Neural cell (in vitro differentiated cells): ENCODE data around the gene ICAM3. TPM values are rescaled to one million over a fixed set of nuclear protein-coding genes. Genes with fewer than 3 reads are reported as not detected.
A peak's percentile ranks its signal among the peaks of the same experiment; 100 is the strongest.

Experiments used
- H2AFZ ChIP-seq: fragments of 200-600, 300-800 bp; sonication (generic), shearing (Covaris generic); 2 replicates; pipeline ENCODE4 v1.6.0; 2014; ENCODE audit warnings: low read depth, mild to moderate bottlenecking, antibody characterized with exemption, low read length, moderate library complexity
- H3F3A ChIP-seq: fragments of 200-600 bp; shearing (Covaris generic); 2 replicates; pipeline ENCODE4 v1.6.1; 2016; ENCODE audit warnings: mild to moderate bottlenecking, moderate library complexity, mixed read lengths, antibody characterized with exemption, low read length; ENCODE audit not compliant: insufficient read depth, poor library complexity, severe bottlenecking
- H3K27ac ChIP-seq: fragments of 200-600, 300-800 bp; sonication (generic), shearing (Covaris generic); 2 replicates; pipeline ENCODE4 v1.5.1; 2014; ENCODE audit warnings: mild to moderate bottlenecking, low read length, moderate library complexity
- H3K27me3 ChIP-seq: fragments of 300-800, 200-600 bp; sonication (generic), shearing (Covaris generic); 2 replicates; pipeline ENCODE4 v1.6.0; 2014; ENCODE audit warnings: mild to moderate bottlenecking, low read depth, low read length, moderate library complexity; ENCODE audit not compliant: insufficient read depth
- H3K36me3 ChIP-seq: fragments of 300-800, 200-600 bp; sonication (generic), shearing (Covaris generic); 2 replicates; pipeline ENCODE4 v1.5.1; 2014; ENCODE audit warnings: mild to moderate bottlenecking, antibody characterized with exemption, low read length, moderate library complexity; ENCODE audit not compliant: insufficient read depth
- H3K4me2 ChIP-seq: fragments of 300-800, 200-600 bp; sonication (generic), shearing (Covaris generic); 2 replicates; pipeline ENCODE4 v1.6.0; 2014; ENCODE audit warnings: mild to moderate bottlenecking, low read length
- H3K4me3 ChIP-seq: fragments of 300-800, 200-600 bp; sonication (generic), shearing (Covaris generic); 2 replicates; pipeline ENCODE4 v1.5.1; 2014; ENCODE audit warnings: mild to moderate bottlenecking, low read length, moderate library complexity
- H3K79me2 ChIP-seq: fragments of 200-600 bp; shearing (Covaris generic); replicated peaks from 2 replicates; pipeline ENCODE4 v1.6.0; 2014; ENCODE audit warnings: mild to moderate bottlenecking, low read length, moderate library complexity; ENCODE audit not compliant: insufficient read depth
- H3K9ac ChIP-seq: fragments of 300-800, 200-600 bp; sonication (generic), shearing (Covaris generic); 2 replicates; pipeline ENCODE4 v1.6.1; 2016; ENCODE audit warnings: mild to moderate bottlenecking, low read length, mixed read lengths
- H3K9me2 ChIP-seq: fragments of 200-600 bp; shearing (Covaris generic); 2 replicates; pipeline ENCODE4 v1.6.1; 2016; ENCODE audit warnings: mild to moderate bottlenecking, low read length, mixed read lengths; ENCODE audit not compliant: insufficient read depth
- H3K9me3 ChIP-seq: fragments of 200-600, 300-800 bp; sonication (generic), shearing (Covaris generic); 2 replicates; pipeline ENCODE4 v1.6.1; 2016; ENCODE audit warnings: mild to moderate bottlenecking, mixed run types, low read length, moderate library complexity, mixed read lengths
- H4K20me1 ChIP-seq: fragments of 200-600 bp; shearing (Covaris generic); 2 replicates; pipeline ENCODE4 v1.6.1; 2016; ENCODE audit warnings: mild to moderate bottlenecking, mixed run types; ENCODE audit not compliant: insufficient read depth
- EZH2 ChIP-seq: fragments of 200-600, 300-800 bp; shearing (Covaris generic), sonication (generic); IDR thresholded peaks from 2 replicates; pipeline ENCODE4 v1.6.1; 2014; ENCODE audit warnings: antibody characterized with exemption, low read length, borderline replicate concordance, mild to moderate bottlenecking; ENCODE audit not compliant: insufficient read depth, poor library complexity, severe bottlenecking
- MXI1 ChIP-seq: fragments of 450-650 bp; conservative IDR thresholded peaks from 2 replicates; pipeline ENCODE4 v1.6.1; 2014; ENCODE audit warnings: antibody characterized with exemption, mild to moderate bottlenecking; ENCODE audit not compliant: poor library complexity, severe bottlenecking
- POLR2AphosphoS5 ChIP-seq: IDR thresholded peaks from 2 replicates; pipeline ENCODE4 v1.6.1; 2012
- REST ChIP-seq: IDR thresholded peaks from 2 replicates; pipeline ENCODE4 v1.6.1; 2012; ENCODE audit warnings: borderline replicate concordance
- SMC3 ChIP-seq: fragments of 450-650 bp; conservative IDR thresholded peaks from 2 replicates; pipeline ENCODE4 v1.6.1; 2014; ENCODE audit warnings: antibody characterized with exemption, mild to moderate bottlenecking, moderate library complexity; ENCODE audit not compliant: poor library complexity
- TAF1 ChIP-seq: IDR thresholded peaks from 2 replicates; pipeline ENCODE4 v1.6.1; 2012; ENCODE audit warnings: low read depth
- polyA plus RNA-seq: library from polyadenylated mRNA; depleted of rRNA; stranded (reverse); fragments of >200 nt; gene quantifications from 2 replicates; pipeline ENCODE4 v1.2.3, GENCODE V29; 2014
- TF ChIP-seq, protein P1 (sequence below): fragments of 450-650 bp; IDR thresholded peaks from 2 replicates; pipeline ENCODE4 v1.5.1; 2014; ENCODE audit warnings: antibody characterized with exemption, mild to moderate bottlenecking, moderate library complexity; ENCODE audit not compliant: poor library complexity, severe bottlenecking

Gene ICAM3
- polyA plus RNA-seq, 1 donor from 2014 or later, result 0.53 TPM

DNA sequence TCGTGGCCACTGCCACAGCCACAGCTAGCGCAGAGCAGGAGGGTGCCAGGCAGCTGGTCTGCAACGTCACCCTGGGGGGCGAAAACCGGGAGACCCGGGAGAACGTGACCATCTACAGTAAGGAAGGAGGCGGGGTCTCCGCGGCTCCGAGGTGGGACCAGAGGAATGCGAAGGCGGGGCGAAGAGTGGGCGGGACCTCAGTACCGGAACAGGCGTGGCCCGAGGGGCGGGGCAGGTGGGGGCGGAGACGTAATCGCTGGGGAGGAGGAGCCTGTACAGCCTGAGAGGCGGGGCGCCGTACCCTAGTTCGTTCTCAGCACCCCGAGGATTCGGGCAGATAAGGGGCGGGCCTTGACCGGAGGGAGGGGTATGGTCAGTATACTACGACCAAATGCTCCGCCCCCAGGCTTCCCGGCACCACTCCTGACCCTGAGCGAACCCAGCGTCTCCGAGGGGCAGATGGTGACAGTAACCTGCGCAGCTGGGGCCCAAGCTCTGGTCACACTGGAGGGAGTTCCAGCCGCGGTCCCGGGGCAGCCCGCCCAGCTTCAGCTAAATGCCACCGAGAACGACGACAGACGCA is 47.1 kb downstream of the ICAM3 start:
- Histone ChIP-seq H3K4me3 (peak overlapping the region; percentile 66), H3K9me3 (no peaks in the 10 kb centered on the region), H3F3A (no peaks in the 10 kb centered on the region), H3K9me2 (no peaks in the 10 kb centered on the region), H3K27me3 (peaks cover 98% of the 10 kb centered on the region), H3K36me3 (no peaks in the 10 kb centered on the region), H2AFZ (no peak overlapping the region), H3K79me2 (no peaks in the 10 kb centered on the region), H3K9ac (no peak overlapping the region), H3K27ac (no peak overlapping the region), H3K4me2 (peak overlapping the region; percentile 25), H4K20me1 (no peaks in the 10 kb centered on the region)
- TF ChIP-seq, protein P1, sequence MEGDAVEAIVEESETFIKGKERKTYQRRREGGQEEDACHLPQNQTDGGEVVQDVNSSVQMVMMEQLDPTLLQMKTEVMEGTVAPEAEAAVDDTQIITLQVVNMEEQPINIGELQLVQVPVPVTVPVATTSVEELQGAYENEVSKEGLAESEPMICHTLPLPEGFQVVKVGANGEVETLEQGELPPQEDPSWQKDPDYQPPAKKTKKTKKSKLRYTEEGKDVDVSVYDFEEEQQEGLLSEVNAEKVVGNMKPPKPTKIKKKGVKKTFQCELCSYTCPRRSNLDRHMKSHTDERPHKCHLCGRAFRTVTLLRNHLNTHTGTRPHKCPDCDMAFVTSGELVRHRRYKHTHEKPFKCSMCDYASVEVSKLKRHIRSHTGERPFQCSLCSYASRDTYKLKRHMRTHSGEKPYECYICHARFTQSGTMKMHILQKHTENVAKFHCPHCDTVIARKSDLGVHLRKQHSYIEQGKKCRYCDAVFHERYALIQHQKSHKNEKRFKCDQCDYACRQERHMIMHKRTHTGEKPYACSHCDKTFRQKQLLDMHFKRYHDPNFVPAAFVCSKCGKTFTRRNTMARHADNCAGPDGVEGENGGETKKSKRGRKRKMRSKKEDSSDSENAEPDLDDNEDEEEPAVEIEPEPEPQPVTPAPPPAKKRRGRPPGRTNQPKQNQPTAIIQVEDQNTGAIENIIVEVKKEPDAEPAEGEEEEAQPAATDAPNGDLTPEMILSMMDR, result no peak
- peak; percentile 4 for TF ChIP-seq EZH2

GRCh38 chr19:10291554-10292205 is 47.7 kb downstream of the ICAM3 start:
- peak overlapping the region; percentile 25 for H3K4me2 ChIP-seq
- no peaks in the 10 kb centered on the region for H3K79me2 ChIP-seq
- peaks cover 100% of the 10 kb centered on the region for H3K27me3 ChIP-seq
- peak overlapping the region; percentile 66 for H3K4me3 ChIP-seq
- no peaks in the 10 kb centered on the region for H3F3A ChIP-seq
- no peaks in the 10 kb centered on the region for H3K9me3 ChIP-seq
- no peaks in the 10 kb centered on the region for H3K36me3 ChIP-seq
- H2AFZ ChIP-seq, result no peak overlapping the region
- TF ChIP-seq MXI1, result no peak
- peak; percentile 5 for TF ChIP-seq EZH2
- H3K9me2 ChIP-seq, result no peaks in the 10 kb centered on the region
- no peaks in the 10 kb centered on the region for H4K20me1 ChIP-seq
- H3K27ac ChIP-seq, result no peak overlapping the region
- H3K9ac ChIP-seq, result peak overlapping the region; percentile 16

DNA sequence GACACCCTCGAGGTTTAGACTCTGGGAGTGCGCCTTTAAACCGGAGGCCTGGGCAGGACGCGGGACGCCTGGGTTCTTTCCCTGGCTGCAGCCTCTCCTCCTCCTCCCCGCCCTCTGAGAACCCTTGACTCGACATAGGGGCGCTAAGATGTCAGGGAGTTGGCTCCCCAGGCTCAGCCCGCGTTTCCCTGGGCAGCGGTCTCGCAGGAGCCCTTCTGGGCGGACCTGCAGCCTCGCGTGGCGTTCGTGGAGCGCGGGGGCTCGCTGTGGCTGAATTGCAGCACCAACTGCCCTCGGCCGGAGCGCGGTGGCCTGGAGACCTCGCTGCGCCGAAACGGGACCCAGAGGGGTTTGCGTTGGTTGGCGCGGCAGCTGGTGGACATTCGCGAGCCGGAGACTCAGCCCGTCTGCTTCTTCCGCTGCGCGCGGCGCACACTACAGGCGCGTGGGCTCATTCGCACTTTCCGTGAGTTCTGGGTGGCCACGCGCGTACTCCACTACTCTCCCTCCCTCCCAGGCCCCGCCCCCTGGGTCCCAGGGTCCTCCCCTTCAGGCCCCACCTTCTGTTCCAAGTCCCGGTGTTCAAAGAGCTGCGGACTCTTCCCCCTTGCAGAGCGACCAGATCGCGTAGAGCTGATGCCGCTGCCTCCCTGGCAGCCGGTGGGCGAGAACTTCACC is 48.4 kb downstream of the ICAM3 start:
- no peaks in the 10 kb centered on the region for H4K20me1 ChIP-seq
- H3K27ac ChIP-seq, result no peak overlapping the region
- H3K36me3 ChIP-seq, result no peaks in the 10 kb centered on the region

More for the DNA sequence above, 48.4 kb downstream of the ICAM3 start:
- H3F3A ChIP-seq, result no peaks in the 10 kb centered on the region
- H3K4me3 ChIP-seq, result peak overlapping the region; percentile 66
- H3K9ac ChIP-seq, result peak overlapping the region; percentile 16
- peaks cover 100% of the 10 kb centered on the region for H3K27me3 ChIP-seq
- no peaks in the 10 kb centered on the region for H3K9me3 ChIP-seq
- no peak for TF ChIP-seq TAF1
- TF ChIP-seq SMC3, result no peak
- TF ChIP-seq POLR2AphosphoS5, result no peak
- TF ChIP-seq EZH2, result no peak
- TF ChIP-seq, protein P1, result no peak
- no peak for TF ChIP-seq REST
- no peaks in the 10 kb centered on the region for H3K79me2 ChIP-seq
- peak overlapping the region; percentile 19 for H3K4me2 ChIP-seq
- no peaks in the 10 kb centered on the region for H3K9me2 ChIP-seq
- H2AFZ ChIP-seq, result no peak overlapping the region
